ENCODE results near the gene PEAR1. TPM values are rescaled to one million over a fixed set of nuclear protein-coding genes. Genes with fewer than 3 reads are reported as not detected.

Gene PEAR1, protein sequence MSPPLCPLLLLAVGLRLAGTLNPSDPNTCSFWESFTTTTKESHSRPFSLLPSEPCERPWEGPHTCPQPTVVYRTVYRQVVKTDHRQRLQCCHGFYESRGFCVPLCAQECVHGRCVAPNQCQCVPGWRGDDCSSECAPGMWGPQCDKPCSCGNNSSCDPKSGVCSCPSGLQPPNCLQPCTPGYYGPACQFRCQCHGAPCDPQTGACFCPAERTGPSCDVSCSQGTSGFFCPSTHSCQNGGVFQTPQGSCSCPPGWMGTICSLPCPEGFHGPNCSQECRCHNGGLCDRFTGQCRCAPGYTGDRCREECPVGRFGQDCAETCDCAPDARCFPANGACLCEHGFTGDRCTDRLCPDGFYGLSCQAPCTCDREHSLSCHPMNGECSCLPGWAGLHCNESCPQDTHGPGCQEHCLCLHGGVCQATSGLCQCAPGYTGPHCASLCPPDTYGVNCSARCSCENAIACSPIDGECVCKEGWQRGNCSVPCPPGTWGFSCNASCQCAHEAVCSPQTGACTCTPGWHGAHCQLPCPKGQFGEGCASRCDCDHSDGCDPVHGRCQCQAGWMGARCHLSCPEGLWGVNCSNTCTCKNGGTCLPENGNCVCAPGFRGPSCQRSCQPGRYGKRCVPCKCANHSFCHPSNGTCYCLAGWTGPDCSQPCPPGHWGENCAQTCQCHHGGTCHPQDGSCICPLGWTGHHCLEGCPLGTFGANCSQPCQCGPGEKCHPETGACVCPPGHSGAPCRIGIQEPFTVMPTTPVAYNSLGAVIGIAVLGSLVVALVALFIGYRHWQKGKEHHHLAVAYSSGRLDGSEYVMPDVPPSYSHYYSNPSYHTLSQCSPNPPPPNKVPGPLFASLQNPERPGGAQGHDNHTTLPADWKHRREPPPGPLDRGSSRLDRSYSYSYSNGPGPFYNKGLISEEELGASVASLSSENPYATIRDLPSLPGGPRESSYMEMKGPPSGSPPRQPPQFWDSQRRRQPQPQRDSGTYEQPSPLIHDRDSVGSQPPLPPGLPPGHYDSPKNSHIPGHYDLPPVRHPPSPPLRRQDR
- not detected for total RNA-seq

DNA sequence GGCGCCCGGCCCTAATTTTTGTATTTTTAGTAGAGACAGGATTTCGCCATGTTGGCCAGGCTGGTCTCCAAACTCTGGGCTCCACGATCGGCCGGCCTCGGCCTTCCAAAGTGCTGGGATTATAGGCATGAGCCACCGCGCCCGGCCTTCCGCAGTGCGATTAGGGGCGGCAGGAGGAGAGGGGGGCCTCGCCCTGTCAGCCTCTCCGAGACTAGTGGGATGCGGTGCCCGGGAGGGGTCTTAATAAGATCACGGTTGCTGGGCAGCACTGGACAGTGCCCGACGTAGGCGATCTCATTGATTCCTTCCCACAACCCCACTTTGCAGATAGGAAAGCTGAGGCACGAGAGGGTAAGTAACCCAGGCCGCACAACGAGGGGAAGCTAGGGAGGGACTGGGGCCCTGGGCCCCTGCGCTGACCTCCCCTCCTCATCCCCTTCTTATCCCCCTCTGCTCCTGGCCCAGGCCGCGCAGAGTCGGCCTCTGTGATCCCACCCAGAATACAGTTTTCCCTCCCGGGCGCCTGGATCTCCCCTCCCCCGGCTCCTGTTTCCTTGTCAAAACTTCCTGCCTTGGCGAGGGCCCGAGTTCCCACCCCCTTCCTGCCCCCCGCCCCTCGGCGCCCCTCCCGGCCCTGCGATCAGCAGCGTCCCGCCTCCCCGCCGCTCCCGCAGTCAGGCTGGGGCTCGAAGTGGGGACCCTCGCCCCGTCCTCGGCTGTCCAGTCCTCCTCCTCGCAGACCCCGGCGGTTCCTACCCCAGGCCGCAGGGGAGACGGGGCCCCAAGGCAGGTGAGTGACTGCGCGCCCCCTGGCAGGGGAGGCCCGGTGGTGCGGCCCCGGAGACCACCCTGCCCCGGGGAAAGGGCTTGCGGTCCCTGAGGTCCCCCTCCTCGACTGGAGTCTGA is at the start of gene PEAR1:
Gene PEAR1, plus strand, starts transcription at position 671 of the 906 bp plus-strand sequence. CDS start 10,209 bp downstream, outside the sequence.

GRCh38 chr1:156858959-156859522 is 34.5 kb upstream of the PEAR1 start, which contains the start of gene INSRR:
Gene INSRR, minus strand, starts transcription at chr1:156859117. Its CDS starts 496 bp downstream, at chr1:156858621.

DNA sequence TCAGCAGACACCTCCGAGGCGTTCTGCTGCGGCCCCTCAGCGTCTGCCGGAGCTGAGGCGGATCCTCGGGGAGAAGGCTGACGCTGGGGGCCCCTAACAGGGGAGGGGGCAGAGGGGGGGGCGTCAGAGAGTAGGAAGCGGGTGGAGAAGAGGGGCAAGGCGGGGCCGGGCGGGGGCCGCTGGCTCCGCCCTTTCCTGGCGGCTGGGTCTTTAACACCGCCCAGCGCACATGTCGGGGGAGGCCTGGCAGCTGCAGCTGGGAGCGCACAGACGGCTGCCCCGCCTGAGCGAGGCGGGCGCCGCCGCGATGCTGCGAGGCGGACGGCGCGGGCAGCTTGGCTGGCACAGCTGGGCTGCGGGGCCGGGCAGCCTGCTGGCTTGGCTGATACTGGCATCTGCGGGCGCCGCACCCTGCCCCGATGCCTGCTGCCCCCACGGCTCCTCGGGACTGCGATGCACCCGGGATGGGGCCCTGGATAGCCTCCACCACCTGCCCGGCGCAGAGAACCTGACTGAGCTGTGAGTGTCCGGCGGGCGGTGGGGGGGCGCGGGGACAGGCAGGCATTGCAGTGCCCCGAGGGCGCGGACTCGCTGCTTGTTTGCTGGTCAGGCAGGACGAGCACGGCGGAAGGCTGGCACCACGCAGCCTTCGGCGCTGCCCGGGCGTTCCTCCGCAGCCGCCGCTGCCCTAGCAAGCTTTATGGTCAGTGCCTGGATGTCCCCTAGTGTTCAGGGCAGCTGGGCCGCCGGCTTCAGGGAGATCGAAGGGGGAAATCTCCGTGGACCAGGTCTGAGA is 32.7 kb upstream of the PEAR1 start, which contains the start of gene NTRK1:
Gene NTRK1, plus strand, starts transcription at position 238 of the 796 bp plus-strand sequence. Its CDS starts 70 bp downstream, at position 308.

GRCh38 chr1:156920233-156921052 is 26.9 kb downstream of the PEAR1 start, which contains the start of gene LRRC71:
Gene LRRC71, plus strand, starts transcription at chr1:156920632. Its CDS starts 172 bp downstream, at chr1:156920804.

Small RNA genes lying within 50 kb of the gene (small RNA-seq; reads per million reads assigned to genes)
- gene MIR765 = 0.35 to 1.4 reads per million in 2 donors

Other genes with a start within 250 kb of the PEAR1 start
- 10 to 100 TPM; 14.8 to 26.6 TPM for gene NES, start 216.3 kb upstream of the PEAR1 start, total RNA-seq
- 1 to 10 TPM in 1 of 2 donors, not detected in 1; 1.7 TPM for gene CRABP2, start 188.1 kb upstream of the PEAR1 start, total RNA-seq
- 10 to 100 TPM in 1 of 2 donors, 1 to 10 TPM in 1; 7.3 to 15.1 TPM for gene METTL25B, start 165.2 kb upstream of the PEAR1 start, total RNA-seq
- 10 to 100 TPM; 22.4 to 25.0 TPM for gene ISG20L2, start 165.0 kb upstream of the PEAR1 start, total RNA-seq
- 10 to 100 TPM; 37.5 to 42.0 TPM for gene MRPL24, start 152.6 kb upstream of the PEAR1 start, total RNA-seq
- gene HDGF, start 142.0 kb upstream of the PEAR1 start, total RNA-seq = 100 to 1,000 TPM; 125 to 176 TPM
- gene PRCC, start 126.2 kb upstream of the PEAR1 start, total RNA-seq = 10 to 100 TPM; 20.0 to 22.0 TPM
- gene SH2D2A, start 76.9 kb upstream of the PEAR1 start, total RNA-seq = not detected
- not detected for gene INSRR, start 34.6 kb upstream of the PEAR1 start, total RNA-seq
- gene NTRK1, start 32.9 kb upstream of the PEAR1 start, total RNA-seq = under 1 TPM in 1 of 2 donors, not detected in 1; under 0.01 TPM
- not detected for gene LRRC71, start 26.9 kb downstream of the PEAR1 start, total RNA-seq
- 100 to 1,000 TPM; 101 to 119 TPM for gene ARHGEF11, start 152.0 kb downstream of the PEAR1 start, total RNA-seq
- gene ETV3L, start 206.1 kb downstream of the PEAR1 start, total RNA-seq = not detected
- gene ETV3, start 244.7 kb downstream of the PEAR1 start, total RNA-seq = 10 to 100 TPM; 18.9 to 35.3 TPM

Data from melanocyte of skin (primary cell).